Neural cell (in vitro differentiated cells): Measurements from ENCODE around the gene SMAGP. TPM values are rescaled to one million over a fixed set of nuclear protein-coding genes. Genes with fewer than 3 reads are reported as not detected.

Experiments
- H2AFZ ChIP-seq: fragments of 200-600, 300-800 bp; sonication (generic), shearing (Covaris generic); 2 replicates; pipeline ENCODE4 v1.6.0; 2014; ENCODE audit warnings: low read depth, mild to moderate bottlenecking, antibody characterized with exemption, low read length, moderate library complexity
- H3F3A ChIP-seq: fragments of 200-600 bp; shearing (Covaris generic); 2 replicates; pipeline ENCODE4 v1.6.1; 2016; ENCODE audit warnings: mild to moderate bottlenecking, moderate library complexity, mixed read lengths, antibody characterized with exemption, low read length; ENCODE audit not compliant: insufficient read depth, poor library complexity, severe bottlenecking
- H3K27ac ChIP-seq: fragments of 200-600, 300-800 bp; sonication (generic), shearing (Covaris generic); 2 replicates; pipeline ENCODE4 v1.5.1; 2014; ENCODE audit warnings: mild to moderate bottlenecking, low read length, moderate library complexity
- H3K27me3 ChIP-seq: fragments of 300-800, 200-600 bp; sonication (generic), shearing (Covaris generic); 2 replicates; pipeline ENCODE4 v1.6.0; 2014; ENCODE audit warnings: mild to moderate bottlenecking, low read depth, low read length, moderate library complexity; ENCODE audit not compliant: insufficient read depth
- H3K36me3 ChIP-seq: fragments of 300-800, 200-600 bp; sonication (generic), shearing (Covaris generic); 2 replicates; pipeline ENCODE4 v1.5.1; 2014; ENCODE audit warnings: mild to moderate bottlenecking, antibody characterized with exemption, low read length, moderate library complexity; ENCODE audit not compliant: insufficient read depth
- H3K4me2 ChIP-seq: fragments of 300-800, 200-600 bp; sonication (generic), shearing (Covaris generic); 2 replicates; pipeline ENCODE4 v1.6.0; 2014; ENCODE audit warnings: mild to moderate bottlenecking, low read length
- H3K4me3 ChIP-seq: fragments of 300-800, 200-600 bp; sonication (generic), shearing (Covaris generic); 2 replicates; pipeline ENCODE4 v1.5.1; 2014; ENCODE audit warnings: mild to moderate bottlenecking, low read length, moderate library complexity
- H3K79me2 ChIP-seq: fragments of 200-600 bp; shearing (Covaris generic); replicated peaks from 2 replicates; pipeline ENCODE4 v1.6.0; 2014; ENCODE audit warnings: mild to moderate bottlenecking, low read length, moderate library complexity; ENCODE audit not compliant: insufficient read depth
- H3K9ac ChIP-seq: fragments of 300-800, 200-600 bp; sonication (generic), shearing (Covaris generic); 2 replicates; pipeline ENCODE4 v1.6.1; 2016; ENCODE audit warnings: mild to moderate bottlenecking, low read length, mixed read lengths
- H3K9me2 ChIP-seq: fragments of 200-600 bp; shearing (Covaris generic); 2 replicates; pipeline ENCODE4 v1.6.1; 2016; ENCODE audit warnings: mild to moderate bottlenecking, low read length, mixed read lengths; ENCODE audit not compliant: insufficient read depth
- H3K9me3 ChIP-seq: fragments of 200-600, 300-800 bp; sonication (generic), shearing (Covaris generic); 2 replicates; pipeline ENCODE4 v1.6.1; 2016; ENCODE audit warnings: mild to moderate bottlenecking, mixed run types, low read length, moderate library complexity, mixed read lengths
- H4K20me1 ChIP-seq: fragments of 200-600 bp; shearing (Covaris generic); 2 replicates; pipeline ENCODE4 v1.6.1; 2016; ENCODE audit warnings: mild to moderate bottlenecking, mixed run types; ENCODE audit not compliant: insufficient read depth
- CTCF ChIP-seq: fragments of 450-650 bp; IDR thresholded peaks from 2 replicates; pipeline ENCODE4 v1.5.1; 2014; ENCODE audit warnings: antibody characterized with exemption, mild to moderate bottlenecking, moderate library complexity; ENCODE audit not compliant: poor library complexity, severe bottlenecking
- EP300 ChIP-seq: fragments of 450-650 bp; conservative IDR thresholded peaks from 2 replicates; pipeline ENCODE4 v1.6.1; 2014; ENCODE audit warnings: antibody characterized with exemption, mild to moderate bottlenecking, moderate library complexity; ENCODE audit not compliant: poor library complexity, severe bottlenecking
- EZH2 ChIP-seq: fragments of 200-600, 300-800 bp; shearing (Covaris generic), sonication (generic); IDR thresholded peaks from 2 replicates; pipeline ENCODE4 v1.6.1; 2014; ENCODE audit warnings: antibody characterized with exemption, low read length, borderline replicate concordance, mild to moderate bottlenecking; ENCODE audit not compliant: insufficient read depth, poor library complexity, severe bottlenecking
- MXI1 ChIP-seq: fragments of 450-650 bp; conservative IDR thresholded peaks from 2 replicates; pipeline ENCODE4 v1.6.1; 2014; ENCODE audit warnings: antibody characterized with exemption, mild to moderate bottlenecking; ENCODE audit not compliant: poor library complexity, severe bottlenecking
- POLR2AphosphoS5 ChIP-seq: IDR thresholded peaks from 2 replicates; pipeline ENCODE4 v1.6.1; 2012
- RAD21 ChIP-seq: fragments of 450-650 bp; conservative IDR thresholded peaks from 2 replicates; pipeline ENCODE4 v1.6.1; 2014; ENCODE audit warnings: antibody characterized with exemption, mild to moderate bottlenecking, moderate library complexity
- REST ChIP-seq: IDR thresholded peaks from 2 replicates; pipeline ENCODE4 v1.6.1; 2012; ENCODE audit warnings: borderline replicate concordance
- SMC3 ChIP-seq: fragments of 450-650 bp; conservative IDR thresholded peaks from 2 replicates; pipeline ENCODE4 v1.6.1; 2014; ENCODE audit warnings: antibody characterized with exemption, mild to moderate bottlenecking, moderate library complexity; ENCODE audit not compliant: poor library complexity
- TAF1 ChIP-seq: IDR thresholded peaks from 2 replicates; pipeline ENCODE4 v1.6.1; 2012; ENCODE audit warnings: low read depth
- polyA plus RNA-seq: library from polyadenylated mRNA; depleted of rRNA; stranded (reverse); fragments of >200 nt; gene quantifications from 2 replicates; pipeline ENCODE4 v1.2.3, GENCODE V29; 2014

The SMAGP gene
- polyA plus RNA-seq, 1 donor from 2014 or later: not detected

- H4K20me1 ChIP-seq: no peaks in the 10 kb centered on the region
- no peaks in the 10 kb centered on the region for H3K27me3 ChIP-seq
- H2AFZ ChIP-seq: no peak overlapping the region
- no peak overlapping the region for H3K9ac ChIP-seq
- H3K9me2 ChIP-seq: no peaks in the 10 kb centered on the region
- H3K4me3 ChIP-seq: no peak overlapping the region
- no peak overlapping the region for H3K27ac ChIP-seq
- no peaks in the 10 kb centered on the region for H3F3A ChIP-seq
- no peaks in the 10 kb centered on the region for H3K9me3 ChIP-seq
- no peak overlapping the region for H3K4me2 ChIP-seq
- H3K79me2 ChIP-seq: no peaks in the 10 kb centered on the region
- TF ChIP-seq REST: no peak
- no peak for TF ChIP-seq TAF1
- TF ChIP-seq POLR2AphosphoS5: no peak
- no peak for TF ChIP-seq SMC3
- H3K36me3 ChIP-seq: no peaks in the 10 kb centered on the region
Observed at GRCh38 chr12:51253276-51253675, 16.9 kb downstream of the SMAGP start.

- no peak overlapping the region for H3K4me3 ChIP-seq
- no peaks in the 10 kb centered on the region for H4K20me1 ChIP-seq
- H3K36me3 ChIP-seq: no peaks in the 10 kb centered on the region
- H3K9ac ChIP-seq: no peak overlapping the region
- no peak overlapping the region for H2AFZ ChIP-seq
- H3F3A ChIP-seq: no peaks in the 10 kb centered on the region
- H3K27me3 ChIP-seq: no peaks in the 10 kb centered on the region
- no peak overlapping the region for H3K4me2 ChIP-seq
- H3K9me2 ChIP-seq: no peaks in the 10 kb centered on the region
- TF ChIP-seq EP300: no peak
- TF ChIP-seq SMC3: no peak
- TF ChIP-seq CTCF: no peak
- TF ChIP-seq RAD21: no peak
- no peak for TF ChIP-seq TAF1
- no peaks in the 10 kb centered on the region for H3K79me2 ChIP-seq
- no peaks in the 10 kb centered on the region for H3K9me3 ChIP-seq
- H3K27ac ChIP-seq: no peak overlapping the region
Observed at GRCh38 chr12:51247523-51248206, 22.6 kb downstream of the SMAGP start.

GRCh38 chr12:51246254-51246853 lies 23.9 kb downstream of the SMAGP start:
- Histone ChIP-seq H3K9me3 (no peaks in the 10 kb centered on the region), H3K27ac (no peak overlapping the region), H3F3A (no peaks in the 10 kb centered on the region), H3K27me3 (no peaks in the 10 kb centered on the region), H2AFZ (no peak overlapping the region), H3K4me2 (no peak overlapping the region), H3K9me2 (no peaks in the 10 kb centered on the region), H3K4me3 (no peak overlapping the region), H3K79me2 (no peaks in the 10 kb centered on the region), H3K36me3 (no peaks in the 10 kb centered on the region), H4K20me1 (no peaks in the 10 kb centered on the region), H3K9ac (no peak overlapping the region)
- TF ChIP-seq EZH2 (no peak), MXI1 (no peak), EP300 (no peak), REST (no peak), POLR2AphosphoS5 (no peak), RAD21 (no peak), TAF1 (no peak), SMC3 (no peak)
